ENCODE results near the gene PET100. TPM values are rescaled to one million over a fixed set of nuclear protein-coding genes. Genes with fewer than 3 reads are reported as not detected.

Gene PET100
- total RNA-seq, 3 donors from 2014 or later, result 23.7 to 40.4 (median 33.1) TPM

DNA sequence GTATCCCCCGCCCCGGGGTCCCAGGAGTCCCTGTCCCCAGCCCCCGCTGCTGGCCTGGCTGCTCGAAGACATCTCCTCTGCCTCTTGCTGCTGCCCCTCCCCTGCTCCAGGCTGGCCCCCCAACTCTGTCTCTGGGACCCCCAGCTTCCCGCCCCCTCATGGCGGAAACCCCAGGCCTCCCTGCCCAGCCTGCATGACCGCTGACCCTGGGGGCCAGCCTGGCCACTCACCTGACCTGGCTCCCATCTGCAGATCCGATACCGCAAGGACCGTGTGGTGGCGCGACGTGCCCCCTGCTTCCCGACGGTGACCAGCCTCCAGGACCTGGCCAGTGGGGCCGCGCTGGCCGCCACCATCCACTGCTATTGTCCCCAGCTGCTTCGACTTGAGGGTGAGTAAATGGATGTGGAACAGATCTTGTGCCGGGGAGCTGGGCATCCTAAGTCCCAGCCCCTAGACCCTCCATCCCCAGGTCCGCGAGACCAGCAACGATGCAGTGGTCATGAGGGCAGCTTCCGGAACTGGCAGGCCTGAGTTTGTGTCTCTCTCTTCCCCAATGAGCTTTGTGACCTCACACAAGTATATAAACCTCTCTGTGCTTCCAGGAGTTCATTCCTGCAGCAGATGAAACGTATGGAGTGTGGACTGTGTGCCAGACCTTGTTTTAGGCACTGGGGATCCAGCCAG, 21.6 kb upstream of the PET100 start:
- H3K4me1 ChIP-seq, result no peaks in the 10 kb centered on the region
- no peaks in the 10 kb centered on the region for H3K9me3 ChIP-seq
- intact Hi-C loops (cut with DNase I; ENCODE audit: low total_unique reads), result no loop called here
- DNase-seq (ENCODE audit: low spot score in 2 of 2), result no peak
- no peak for TF ChIP-seq POLR2AphosphoS5 (IDR thresholded peaks at IDR 0.05)
- TF ChIP-seq, protein P1, sequence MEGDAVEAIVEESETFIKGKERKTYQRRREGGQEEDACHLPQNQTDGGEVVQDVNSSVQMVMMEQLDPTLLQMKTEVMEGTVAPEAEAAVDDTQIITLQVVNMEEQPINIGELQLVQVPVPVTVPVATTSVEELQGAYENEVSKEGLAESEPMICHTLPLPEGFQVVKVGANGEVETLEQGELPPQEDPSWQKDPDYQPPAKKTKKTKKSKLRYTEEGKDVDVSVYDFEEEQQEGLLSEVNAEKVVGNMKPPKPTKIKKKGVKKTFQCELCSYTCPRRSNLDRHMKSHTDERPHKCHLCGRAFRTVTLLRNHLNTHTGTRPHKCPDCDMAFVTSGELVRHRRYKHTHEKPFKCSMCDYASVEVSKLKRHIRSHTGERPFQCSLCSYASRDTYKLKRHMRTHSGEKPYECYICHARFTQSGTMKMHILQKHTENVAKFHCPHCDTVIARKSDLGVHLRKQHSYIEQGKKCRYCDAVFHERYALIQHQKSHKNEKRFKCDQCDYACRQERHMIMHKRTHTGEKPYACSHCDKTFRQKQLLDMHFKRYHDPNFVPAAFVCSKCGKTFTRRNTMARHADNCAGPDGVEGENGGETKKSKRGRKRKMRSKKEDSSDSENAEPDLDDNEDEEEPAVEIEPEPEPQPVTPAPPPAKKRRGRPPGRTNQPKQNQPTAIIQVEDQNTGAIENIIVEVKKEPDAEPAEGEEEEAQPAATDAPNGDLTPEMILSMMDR (IDR thresholded peaks at IDR 0.05), result no peak
- TF ChIP-seq POLR2A (IDR thresholded peaks at IDR 0.05), result no peak
- no peaks in the 10 kb centered on the region for H3K36me3 ChIP-seq
- H3K27me3 ChIP-seq, result no peaks in the 10 kb centered on the region
- no peak overlapping the region for H3K4me3 ChIP-seq
- H3K27ac ChIP-seq, result no peak overlapping the region

DNA sequence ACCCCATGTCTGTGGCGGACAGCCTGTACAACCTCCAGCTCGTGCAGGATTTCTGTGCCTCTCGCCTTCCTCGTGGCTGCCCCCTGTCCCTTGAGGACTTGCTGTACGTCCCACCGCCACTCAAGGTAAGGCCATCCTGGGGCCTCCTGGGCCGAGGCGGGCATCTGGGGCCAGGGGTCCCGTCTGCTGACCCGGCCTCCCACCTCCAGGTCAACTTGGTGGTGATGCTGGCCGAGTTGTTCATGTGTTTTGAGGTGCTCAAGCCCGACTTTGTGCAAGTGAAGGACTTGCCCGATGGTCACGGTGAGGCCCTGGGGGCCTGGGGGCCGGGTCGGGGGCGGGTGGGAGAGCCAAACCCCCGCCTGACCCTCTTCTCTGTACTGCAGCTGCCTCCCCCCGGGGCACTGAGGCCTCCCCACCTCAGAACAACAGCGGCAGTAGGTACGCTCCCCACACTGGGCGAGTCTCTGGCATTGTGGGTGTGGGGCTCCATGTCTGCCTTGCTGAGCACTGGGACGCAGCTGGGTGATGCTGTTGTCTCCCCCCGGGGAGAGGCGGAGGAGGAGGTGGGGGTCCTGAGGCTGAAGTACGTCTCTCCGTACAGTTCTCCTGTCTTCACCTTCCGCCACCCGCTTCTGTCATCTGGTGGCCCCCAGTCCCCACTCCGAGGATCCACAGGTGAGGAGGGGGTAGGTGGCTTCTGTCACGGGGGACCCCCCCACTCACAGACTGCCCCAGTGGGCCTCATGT, 18.9 kb upstream of the PET100 start:
- no peak overlapping the region for H3K27ac ChIP-seq
- H3K27me3 ChIP-seq, result no peaks in the 10 kb centered on the region
- H3K9me3 ChIP-seq, result no peaks in the 10 kb centered on the region
- TF ChIP-seq POLR2AphosphoS5 (IDR thresholded peaks at IDR 0.05), result no peak
- TF ChIP-seq POLR2A (IDR thresholded peaks at IDR 0.05), result no peak
- TF ChIP-seq, protein P1 (IDR thresholded peaks at IDR 0.05), result no peak
- H3K4me1 ChIP-seq, result no peaks in the 10 kb centered on the region
- intact Hi-C loops (cut with DNase I; ENCODE audit: low total_unique reads), result loop anchor here (2.0 kb wide), 1 partner anchor 60 kb away; no protein-coding TSS in a partner anchor
- no peaks in the 10 kb centered on the region for H3K36me3 ChIP-seq
- no peak for DNase-seq (ENCODE audit: low spot score in 2 of 2)
- H3K4me3 ChIP-seq, result no peak overlapping the region

DNA sequence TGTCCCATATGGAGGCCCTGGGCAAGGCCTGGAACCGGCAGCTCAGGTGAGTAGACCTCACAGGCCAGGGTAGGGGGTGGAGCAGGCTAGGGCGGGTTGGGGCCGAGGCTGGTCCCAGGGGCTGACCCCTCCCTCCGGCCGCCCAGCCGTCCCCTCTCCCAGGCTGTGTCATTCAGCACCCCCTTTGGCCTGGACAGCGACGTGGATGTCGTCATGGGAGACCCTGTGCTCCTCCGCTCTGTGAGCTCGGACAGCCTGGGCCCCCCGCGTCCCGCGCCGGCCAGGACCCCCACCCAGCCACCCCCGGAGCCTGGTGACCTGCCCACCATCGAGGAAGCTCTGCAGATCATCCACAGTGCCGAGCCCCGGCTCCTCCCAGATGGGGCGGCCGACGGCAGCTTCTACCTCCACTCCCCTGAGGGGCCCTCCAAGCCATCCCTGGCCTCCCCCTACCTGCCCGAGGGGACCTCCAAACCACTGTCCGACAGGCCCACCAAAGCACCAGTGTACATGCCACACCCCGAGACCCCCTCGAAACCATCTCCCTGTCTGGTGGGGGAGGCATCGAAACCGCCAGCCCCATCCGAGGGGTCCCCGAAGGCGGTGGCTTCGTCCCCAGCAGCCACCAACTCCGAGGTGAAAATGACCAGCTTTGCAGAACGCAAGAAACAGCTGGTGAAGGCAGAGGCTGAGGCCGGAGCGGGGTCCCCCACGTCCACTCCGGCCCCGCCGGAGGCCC, 17.9 kb upstream of the PET100 start:
- H3K4me3 ChIP-seq, result no peak overlapping the region
- intact Hi-C loops (cut with DNase I; ENCODE audit: low total_unique reads), result loop anchor here (2.0 kb wide), 1 partner anchor 61 kb away; no protein-coding TSS in a partner anchor
- H3K36me3 ChIP-seq, result no peaks in the 10 kb centered on the region
- TF ChIP-seq, protein P1 (IDR thresholded peaks at IDR 0.05), result no peak
- TF ChIP-seq POLR2A (IDR thresholded peaks at IDR 0.05) (no peak), POLR2AphosphoS5 (IDR thresholded peaks at IDR 0.05) (no peak)
- no peaks in the 10 kb centered on the region for H3K4me1 ChIP-seq
- no peaks in the 10 kb centered on the region for H3K27me3 ChIP-seq
- no peak overlapping the region for H3K27ac ChIP-seq
- DNase-seq (ENCODE audit: low spot score in 2 of 2), result no peak
- H3K9me3 ChIP-seq, result no peaks in the 10 kb centered on the region

DNA sequence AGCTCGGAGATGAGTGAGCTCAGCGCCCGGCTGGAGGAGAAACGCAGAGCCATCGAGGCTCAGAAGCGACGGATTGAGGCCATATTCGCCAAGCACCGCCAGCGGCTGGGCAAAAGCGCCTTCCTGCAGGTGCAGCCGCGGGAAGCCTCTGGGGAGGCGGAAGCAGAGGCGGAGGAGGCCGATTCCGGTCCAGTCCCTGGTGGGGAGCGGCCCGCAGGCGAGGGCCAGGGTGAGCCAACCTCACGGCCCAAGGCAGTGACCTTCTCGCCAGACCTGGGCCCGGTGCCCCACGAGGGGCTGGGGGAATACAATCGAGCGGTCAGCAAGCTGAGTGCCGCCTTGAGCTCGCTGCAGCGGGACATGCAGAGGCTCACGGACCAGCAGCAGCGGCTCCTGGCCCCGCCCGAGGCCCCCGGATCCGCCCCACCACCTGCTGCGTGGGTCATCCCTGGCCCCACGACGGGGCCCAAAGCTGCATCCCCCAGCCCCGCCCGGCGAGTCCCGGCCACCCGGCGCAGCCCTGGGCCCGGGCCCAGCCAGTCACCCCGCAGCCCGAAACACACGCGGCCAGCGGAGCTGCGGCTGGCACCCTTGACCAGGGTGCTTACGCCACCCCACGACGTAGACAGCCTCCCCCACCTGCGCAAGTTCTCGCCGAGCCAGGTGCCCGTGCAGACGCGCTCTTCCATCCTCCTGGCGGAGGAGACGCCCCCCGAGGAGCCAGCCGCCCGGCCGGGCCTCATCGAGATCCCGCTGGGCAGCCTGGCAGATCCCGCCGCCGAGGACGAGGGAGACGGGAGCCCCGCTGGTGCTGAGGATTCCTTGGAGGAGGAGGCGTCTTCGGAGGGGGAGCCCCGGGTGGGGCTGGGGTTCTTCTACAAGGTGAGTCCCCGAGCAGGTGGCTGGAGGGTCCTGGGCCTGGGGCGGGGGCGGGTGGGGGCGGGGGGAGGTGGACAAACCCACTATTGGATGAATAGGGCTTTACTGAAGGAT, 17.0 kb upstream of the PET100 start:
- no peaks in the 10 kb centered on the region for H3K9me3 ChIP-seq
- no peak overlapping the region for H3K27ac ChIP-seq
- no peak for DNase-seq (ENCODE audit: low spot score in 2 of 2)
- intact Hi-C loops (cut with DNase I; ENCODE audit: low total_unique reads), result no loop called here
- H3K27me3 ChIP-seq, result no peaks in the 10 kb centered on the region
- no peak overlapping the region for H3K4me3 ChIP-seq
- TF ChIP-seq, protein P1 (IDR thresholded peaks at IDR 0.05), result no peak
- TF ChIP-seq POLR2A (IDR thresholded peaks at IDR 0.05) (no peak), POLR2AphosphoS5 (IDR thresholded peaks at IDR 0.05) (no peak)
- no peaks in the 10 kb centered on the region for H3K4me1 ChIP-seq
- no peaks in the 10 kb centered on the region for H3K36me3 ChIP-seq

All from breast epithelium (tissue), 4 donors.